GM12864 (cell line): ENCODE data around the gene BET1.

ENCODE experiments used
- DNase-seq: peaks from one replicate; pipeline ENCODE4 v3.0.0-alpha.2; 2011; ENCODE audit warnings: low read depth
- H3K4me3 ChIP-seq: 2 replicates; pipeline ENCODE4 v1.5.1; 2011; ENCODE audit warnings: mild to moderate bottlenecking, low read depth, low read length, control low read depth
- CTCF ChIP-seq: IDR thresholded peaks from 2 replicates; pipeline ENCODE4 v1.5.1; 2011; ENCODE audit warnings: low read depth, mild to moderate bottlenecking, moderate library complexity, low read length, control low read depth, inconsistent platforms; ENCODE audit errors: missing control alignments

Gene BET1

DNA sequence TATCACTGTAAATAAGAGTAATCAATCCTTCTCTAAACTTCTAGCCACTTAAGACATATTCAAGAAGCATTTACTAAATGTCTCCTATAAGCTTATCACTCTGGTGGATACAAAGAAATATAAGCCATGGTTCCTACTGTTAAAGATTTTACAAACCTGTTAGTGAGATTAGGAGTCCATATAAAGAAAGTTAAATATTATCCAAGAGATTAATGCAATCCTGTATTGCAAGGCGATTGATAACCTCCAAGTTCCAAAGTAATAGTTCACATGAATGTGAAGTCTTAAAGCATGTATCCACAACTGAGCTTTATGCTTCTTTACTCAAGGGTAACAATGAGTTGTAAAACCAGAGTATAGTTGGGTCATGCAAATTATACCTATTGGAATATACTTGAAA is 12.6 kb upstream of the BET1 start:
- H3K4me3 ChIP-seq = no peak overlapping the region
- no peak for TF ChIP-seq CTCF
- DNase-seq = no peak

DNA sequence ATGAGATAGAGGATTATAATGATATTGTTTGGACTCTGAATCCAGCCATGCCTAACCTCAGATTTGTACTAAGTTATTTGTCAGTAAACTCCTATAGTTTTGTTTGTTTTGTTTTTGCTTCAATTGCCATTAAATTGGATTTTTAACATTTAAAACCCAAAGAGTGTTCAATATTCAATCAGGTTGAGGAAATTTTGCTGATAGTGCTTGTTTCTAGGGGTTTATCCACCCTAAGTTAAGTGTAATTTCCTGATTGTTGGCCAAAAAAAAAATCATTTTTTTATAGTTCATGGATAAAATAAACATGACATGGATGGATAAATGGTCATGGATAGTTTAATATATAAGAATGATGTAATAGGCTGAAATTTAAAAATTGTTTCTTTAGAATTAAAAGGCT is 11.4 kb upstream of the BET1 start:
- no peak for DNase-seq
- H3K4me3 ChIP-seq = no peak overlapping the region
- no peak for TF ChIP-seq CTCF

- no peak overlapping the region for H3K4me3 ChIP-seq
- no peak for DNase-seq
- TF ChIP-seq CTCF = no peak
These were observed 8.6 kb upstream of the BET1 start for GRCh38 chr7:94012746-94013145.

- DNase-seq = no peak
- H3K4me3 ChIP-seq = no peak overlapping the region
- no peak for TF ChIP-seq CTCF
These were observed 7.7 kb upstream of the BET1 start for GRCh38 chr7:94011714-94012353.

- no peak for TF ChIP-seq CTCF
- no peak for DNase-seq
- H3K4me3 ChIP-seq = no peak overlapping the region
These were observed 4.4 kb upstream of the BET1 start for GRCh38 chr7:94008537-94008936.

GRCh38 chr7:94005753-94006152 is 1.6 kb upstream of the BET1 start:
- DNase-seq = no peak
- TF ChIP-seq CTCF = no peak
- no peak overlapping the region for H3K4me3 ChIP-seq

- peak overlapping the region; percentile 65 for H3K4me3 ChIP-seq
- no peak for DNase-seq
- no peak for TF ChIP-seq CTCF
These were observed 620 bp downstream of the BET1 start for GRCh38 chr7:94003446-94004023.
